ENCODE data around the gene YIF1A.
A peak's percentile ranks its signal among the peaks of the same experiment; 100 is the strongest.

YIF1A gene

GRCh38 chr11:66314561-66315497, 25.9 kb upstream of the YIF1A start:
- in situ Hi-C loops (cut with MboI; ENCODE audit: low sequenced_read_pairs, unreplicated experiment) = no loop called here

GRCh38 chr11:66314186-66314501, 25.2 kb upstream of the YIF1A start:
- in situ Hi-C loops (cut with MboI; ENCODE audit: low sequenced_read_pairs, unreplicated experiment) = no loop called here
- no peak for DNase-seq (ENCODE audit: low spot score)
- TF ChIP-seq, protein P1, sequence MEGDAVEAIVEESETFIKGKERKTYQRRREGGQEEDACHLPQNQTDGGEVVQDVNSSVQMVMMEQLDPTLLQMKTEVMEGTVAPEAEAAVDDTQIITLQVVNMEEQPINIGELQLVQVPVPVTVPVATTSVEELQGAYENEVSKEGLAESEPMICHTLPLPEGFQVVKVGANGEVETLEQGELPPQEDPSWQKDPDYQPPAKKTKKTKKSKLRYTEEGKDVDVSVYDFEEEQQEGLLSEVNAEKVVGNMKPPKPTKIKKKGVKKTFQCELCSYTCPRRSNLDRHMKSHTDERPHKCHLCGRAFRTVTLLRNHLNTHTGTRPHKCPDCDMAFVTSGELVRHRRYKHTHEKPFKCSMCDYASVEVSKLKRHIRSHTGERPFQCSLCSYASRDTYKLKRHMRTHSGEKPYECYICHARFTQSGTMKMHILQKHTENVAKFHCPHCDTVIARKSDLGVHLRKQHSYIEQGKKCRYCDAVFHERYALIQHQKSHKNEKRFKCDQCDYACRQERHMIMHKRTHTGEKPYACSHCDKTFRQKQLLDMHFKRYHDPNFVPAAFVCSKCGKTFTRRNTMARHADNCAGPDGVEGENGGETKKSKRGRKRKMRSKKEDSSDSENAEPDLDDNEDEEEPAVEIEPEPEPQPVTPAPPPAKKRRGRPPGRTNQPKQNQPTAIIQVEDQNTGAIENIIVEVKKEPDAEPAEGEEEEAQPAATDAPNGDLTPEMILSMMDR (IDR thresholded peaks at IDR 0.05; ENCODE audit: borderline replicate concordance, control extremely low read depth, extremely low read depth, insufficient read depth, missing control alignments) = no peak

More at GRCh38 chr11:66314561-66315497, 25.9 kb upstream of the YIF1A start:
- TF ChIP-seq, protein P1 (IDR thresholded peaks at IDR 0.05; ENCODE audit: borderline replicate concordance, control extremely low read depth, extremely low read depth, insufficient read depth, missing control alignments) = no peak
- DNase-seq (ENCODE audit: low spot score) = no peak

- in situ Hi-C loops (cut with MboI; ENCODE audit: low sequenced_read_pairs, unreplicated experiment) = no loop called here
- TF ChIP-seq, protein P1 (IDR thresholded peaks at IDR 0.05; ENCODE audit: borderline replicate concordance, control extremely low read depth, extremely low read depth, insufficient read depth, missing control alignments) = no peak
- no peak for DNase-seq (ENCODE audit: low spot score)
Observed at GRCh38 chr11:66313321-66314185, 24.6 kb upstream of the YIF1A start.

DNA sequence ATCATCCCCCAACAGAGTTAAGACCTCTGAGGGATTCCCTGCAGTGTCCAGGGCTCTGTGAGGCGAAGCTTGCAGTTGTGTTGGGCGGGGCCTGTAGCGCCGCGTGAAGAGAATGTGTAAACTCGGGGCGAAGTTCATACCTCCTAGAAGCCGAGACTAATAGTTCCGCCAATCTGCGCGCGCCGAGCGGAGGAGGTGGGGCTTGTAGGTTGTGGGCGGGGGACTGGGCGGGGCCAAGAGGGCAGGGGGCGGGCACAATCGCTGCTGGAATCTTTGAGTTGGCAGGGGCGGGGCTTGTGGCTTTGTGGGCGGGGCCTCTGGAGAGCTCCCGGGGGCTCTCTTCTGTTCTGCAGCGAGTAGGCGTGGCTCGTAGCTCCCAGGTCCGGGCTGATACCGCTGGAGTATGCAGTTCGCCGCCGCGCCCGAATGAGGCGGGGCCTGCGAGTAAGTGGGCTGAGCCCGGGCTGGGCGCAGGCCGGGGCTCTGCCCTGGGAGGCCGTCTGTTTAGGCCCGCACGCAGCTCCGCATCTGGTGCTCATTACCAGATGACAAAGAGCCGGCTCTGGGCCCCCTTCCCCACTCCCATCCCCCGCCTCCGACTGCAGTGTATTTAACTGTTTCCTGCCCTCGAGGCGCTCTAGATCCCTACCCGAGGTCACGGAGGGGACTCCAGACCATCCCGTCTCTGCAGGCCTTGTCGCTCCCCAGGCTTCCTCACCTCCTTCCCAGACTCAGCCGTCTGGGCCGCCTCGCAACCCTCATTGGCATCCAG, 23.8 kb upstream of the YIF1A start:
- TF ChIP-seq, protein P1 (IDR thresholded peaks at IDR 0.05; ENCODE audit: borderline replicate concordance, control extremely low read depth, extremely low read depth, insufficient read depth, missing control alignments) = no peak
- peak; percentile 99 for DNase-seq (ENCODE audit: low spot score)
- in situ Hi-C loops (cut with MboI; ENCODE audit: low sequenced_read_pairs, unreplicated experiment) = no loop called here

DNA sequence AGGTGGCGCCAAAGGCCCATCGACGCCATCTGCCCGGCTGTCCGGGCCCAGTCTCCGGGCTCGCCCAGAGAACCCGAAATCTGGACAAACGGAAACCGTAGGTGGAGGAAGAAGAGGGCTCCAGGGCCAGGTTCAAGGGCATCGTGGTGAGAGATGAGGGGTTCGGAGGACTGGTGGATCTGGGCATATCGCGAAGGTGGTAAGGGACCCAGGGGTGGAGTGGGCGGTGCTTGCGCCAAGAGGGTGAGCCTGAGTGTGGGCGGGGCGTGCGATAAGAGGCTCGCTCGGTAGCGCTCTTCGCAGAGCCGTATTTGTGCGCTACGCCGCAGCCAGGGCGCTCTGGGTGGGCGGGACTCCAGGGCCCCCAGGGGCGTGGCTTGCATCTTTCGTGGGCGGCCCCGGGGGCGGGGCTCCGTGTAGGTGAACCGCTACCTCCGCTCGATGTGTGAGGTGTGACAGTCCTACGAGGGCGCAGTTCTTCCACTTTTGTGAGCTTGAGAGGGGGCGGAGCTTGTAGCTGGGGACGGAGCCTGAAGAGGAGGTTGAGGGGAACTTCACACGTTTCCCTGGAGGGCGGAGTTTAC, 23.1 kb upstream of the YIF1A start:
- in situ Hi-C loops (cut with MboI; ENCODE audit: low sequenced_read_pairs, unreplicated experiment) = no loop called here
- DNase-seq (ENCODE audit: low spot score) = peak; percentile 90
- TF ChIP-seq, protein P1 (IDR thresholded peaks at IDR 0.05; ENCODE audit: borderline replicate concordance, control extremely low read depth, extremely low read depth, insufficient read depth, missing control alignments) = no peak
